Heart left ventricle (tissue), 13 donors: ENCODE data around the gene DBN1.

Experiments used
- POLR2A ChIP-seq, 2 donors: fragments of 450-650 bp; IDR thresholded peaks; one replicate each; pipeline ENCODE4 v1.6.1; 2017; ENCODE audit warnings: antibody characterized with exemption in 2 of 2, mild to moderate bottlenecking in 2 of 2, moderate library complexity in 2 of 2
- TF ChIP-seq, protein P1 (sequence below), 12 donors: fragments of 200-600 bp; sonication (generic) in 4 of 12; IDR thresholded peaks; one replicate each; pipeline versions ENCODE4 v1.5.0 to v1.8.0; 2018 to 2022; ENCODE audit warnings: antibody characterized with exemption in 12 of 12, mild to moderate bottlenecking in 5 of 12
- donor health status: ischemic (EF 13 %, LVEDD 7.1; RV severe dilation, severe dysfunction).
- donor health status: DM: no; HTN: yes; CAD: no.
- donor health status: DM: no; HTN: no; CAD: no.
- donor health status: ischemic (EF 25% LVEDD 6.9; RV normal size, moderate dysfunction).
- donor health status: ischemic (EF 25% LVEDD 5.7; RV mildly dilated, moderate dysfunction).
- donor health status: ischemic (EF 35%, LVEDD 5.7; RV mildly dilated, moderate dysfunction).
- donor health status: nonischemic (EF 11% LVEDD 7.7; RV severe dilation, severe dysfunction).
- donor health status: DM: yes; HTN: yes; CAD: no.
- donor health status: PGD.
- donor health status: ischemic (EF 29% LVEDD 5.4; RV normal size, mild dysfunction).
- donor health status: nonischemic (EF 23%, LVEDD 6.1; RV moderate dilation, normal function).

DNA sequence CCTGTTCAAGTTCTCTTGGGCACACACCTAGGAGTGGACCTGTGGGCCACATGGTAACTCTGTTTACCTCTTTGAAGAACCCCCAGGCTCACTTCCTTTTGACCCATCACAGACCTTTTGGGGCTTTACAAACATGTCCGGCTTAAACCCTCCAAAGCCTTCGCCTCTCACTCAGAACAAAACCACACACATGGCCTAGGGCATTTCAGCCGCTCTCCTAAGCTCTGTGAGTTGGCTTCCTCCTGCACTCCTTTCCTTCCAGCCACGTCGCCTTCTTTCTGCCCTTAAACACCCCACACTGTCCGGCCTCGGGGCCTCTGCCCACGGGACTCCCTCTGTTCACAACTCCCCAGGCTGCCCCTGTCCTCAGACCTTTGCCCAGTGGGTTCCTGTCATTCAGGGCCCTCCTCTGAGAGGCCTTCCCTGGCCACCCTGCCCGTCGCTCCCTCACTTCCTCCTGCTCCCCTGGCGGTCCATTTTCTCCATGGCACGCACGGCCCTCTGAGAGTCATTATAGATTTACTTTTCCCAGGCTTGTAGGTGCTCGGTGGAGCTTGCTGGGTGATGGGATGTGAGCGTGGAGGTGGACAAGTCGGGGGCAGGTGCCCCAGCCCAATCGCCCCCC, 34.3 kb upstream of the DBN1 start:
- TF ChIP-seq, protein P1, sequence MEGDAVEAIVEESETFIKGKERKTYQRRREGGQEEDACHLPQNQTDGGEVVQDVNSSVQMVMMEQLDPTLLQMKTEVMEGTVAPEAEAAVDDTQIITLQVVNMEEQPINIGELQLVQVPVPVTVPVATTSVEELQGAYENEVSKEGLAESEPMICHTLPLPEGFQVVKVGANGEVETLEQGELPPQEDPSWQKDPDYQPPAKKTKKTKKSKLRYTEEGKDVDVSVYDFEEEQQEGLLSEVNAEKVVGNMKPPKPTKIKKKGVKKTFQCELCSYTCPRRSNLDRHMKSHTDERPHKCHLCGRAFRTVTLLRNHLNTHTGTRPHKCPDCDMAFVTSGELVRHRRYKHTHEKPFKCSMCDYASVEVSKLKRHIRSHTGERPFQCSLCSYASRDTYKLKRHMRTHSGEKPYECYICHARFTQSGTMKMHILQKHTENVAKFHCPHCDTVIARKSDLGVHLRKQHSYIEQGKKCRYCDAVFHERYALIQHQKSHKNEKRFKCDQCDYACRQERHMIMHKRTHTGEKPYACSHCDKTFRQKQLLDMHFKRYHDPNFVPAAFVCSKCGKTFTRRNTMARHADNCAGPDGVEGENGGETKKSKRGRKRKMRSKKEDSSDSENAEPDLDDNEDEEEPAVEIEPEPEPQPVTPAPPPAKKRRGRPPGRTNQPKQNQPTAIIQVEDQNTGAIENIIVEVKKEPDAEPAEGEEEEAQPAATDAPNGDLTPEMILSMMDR (IDR thresholded peaks at IDR 0.05), result no peak
- TF ChIP-seq POLR2A (IDR thresholded peaks at IDR 0.05), result no peak
